ENCODE data around the gene HEMK1. TPM values are rescaled to one million over a fixed set of nuclear protein-coding genes. Genes with fewer than 3 reads are reported as not detected.

The HEMK1 gene
- polyA plus RNA-seq, 2 of the 4 experiments (the other 2 are of a cell fraction): 4.3 to 4.7 TPM

- DNase-seq (ENCODE audit: low read depth in 1 of 2, low spot score in 1 of 2) (no peak), ATAC-seq (no peak), FAIRE-seq (no peak)
- WGBS (ENCODE audit: missing lambda C conversion rate): 67% methylated on average over 3 of the region's 4 CpGs
- Histone ChIP-seq H3K27ac (no peak overlapping the region), H3K4me1 (peaks cover 20% of the 10 kb centered on the region), H3K4me2 (no peak overlapping the region), H3K9me3 (no peaks in the 10 kb centered on the region), H3K4me3 (no peak overlapping the region)
- ChIA-PET CTCF (interaction anchor here (0.7 to 22.5 kb wide), 11 partner anchors 9 to 818 kb away, joined by 3 to 375 read pairs (median 5); partner anchors contain the start of genes CISH and MAPKAPK3), POLR2A (interaction anchor here (1.0 kb wide), 1 partner anchor 40 kb away, joined by 6 read pairs; the partner anchor contains the start of gene CISH)
- TF ChIP-seq, protein P1, sequence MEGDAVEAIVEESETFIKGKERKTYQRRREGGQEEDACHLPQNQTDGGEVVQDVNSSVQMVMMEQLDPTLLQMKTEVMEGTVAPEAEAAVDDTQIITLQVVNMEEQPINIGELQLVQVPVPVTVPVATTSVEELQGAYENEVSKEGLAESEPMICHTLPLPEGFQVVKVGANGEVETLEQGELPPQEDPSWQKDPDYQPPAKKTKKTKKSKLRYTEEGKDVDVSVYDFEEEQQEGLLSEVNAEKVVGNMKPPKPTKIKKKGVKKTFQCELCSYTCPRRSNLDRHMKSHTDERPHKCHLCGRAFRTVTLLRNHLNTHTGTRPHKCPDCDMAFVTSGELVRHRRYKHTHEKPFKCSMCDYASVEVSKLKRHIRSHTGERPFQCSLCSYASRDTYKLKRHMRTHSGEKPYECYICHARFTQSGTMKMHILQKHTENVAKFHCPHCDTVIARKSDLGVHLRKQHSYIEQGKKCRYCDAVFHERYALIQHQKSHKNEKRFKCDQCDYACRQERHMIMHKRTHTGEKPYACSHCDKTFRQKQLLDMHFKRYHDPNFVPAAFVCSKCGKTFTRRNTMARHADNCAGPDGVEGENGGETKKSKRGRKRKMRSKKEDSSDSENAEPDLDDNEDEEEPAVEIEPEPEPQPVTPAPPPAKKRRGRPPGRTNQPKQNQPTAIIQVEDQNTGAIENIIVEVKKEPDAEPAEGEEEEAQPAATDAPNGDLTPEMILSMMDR (IDR thresholded peaks at IDR 0.05): no peak
- TF ChIP-seq RFX5 (IDR thresholded peaks at IDR 0.05) (no peak), CHD2 (IDR thresholded peaks at IDR 0.05; ENCODE audit: low read length, partially characterized antibody) (no peak), CBX2 (IDR thresholded peaks at IDR 0.05; ENCODE audit: borderline replicate concordance, low read depth) (no peak), ZNF302 (CRISPR knock-in tag; IDR thresholded peaks at IDR 0.05) (no peak), CHD4 (IDR thresholded peaks at IDR 0.05; ENCODE audit: borderline replicate concordance) (no peak), EHMT2 (IDR thresholded peaks at IDR 0.05; ENCODE audit: low read depth) (no peak), HDAC2 (IDR thresholded peaks at IDR 0.05) (no peak)
- TF ChIP-seq, protein P2, sequence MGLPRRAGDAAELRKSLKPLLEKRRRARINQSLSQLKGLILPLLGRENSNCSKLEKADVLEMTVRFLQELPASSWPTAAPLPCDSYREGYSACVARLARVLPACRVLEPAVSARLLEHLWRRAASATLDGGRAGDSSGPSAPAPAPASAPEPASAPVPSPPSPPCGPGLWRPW (IDR thresholded peaks at IDR 0.05): no peak
Observed at GRCh38 chr3:50571486-50571885, 2.2 kb downstream of the HEMK1 start.

- TF ChIP-seq JUN (IDR thresholded peaks at IDR 0.05) (no peak), ZC3H11A (IDR thresholded peaks at IDR 0.05) (no peak), SMC3 (IDR thresholded peaks at IDR 0.05) (peak; percentile 88), GATA3 (IDR thresholded peaks at IDR 0.05; ENCODE audit: borderline replicate concordance) (no peak), NPAS2 (CRISPR knock-in tag; IDR thresholded peaks at IDR 0.05; ENCODE audit: borderline replicate concordance) (no peak), RAD21 (conservative IDR thresholded peaks at IDR 0.05 in 1 of 2, IDR thresholded peaks at IDR 0.05 in 1 of 2) (peak; percentile 83 to 90), ELK1 (IDR thresholded peaks at IDR 0.05; ENCODE audit: low read depth, low read length) (no peak)
- TF ChIP-seq, protein P1 (IDR thresholded peaks at IDR 0.05): peak; percentile 64
- CTCF ChIA-PET: interaction anchor here (0.7 to 22.5 kb wide), 16 partner anchors 9 to 817 kb away, joined by 3 to 375 read pairs (median 4); partner anchors contain the start of genes CISH and MAPKAPK3
- H3K9me3 ChIP-seq: no peaks in the 10 kb centered on the region
- peaks cover 17% of the 10 kb centered on the region for H3K4me1 ChIP-seq
- H3K4me2 ChIP-seq: no peak overlapping the region
- peak; percentile 35 to 53; a peak in 3 of 6 replicates for ATAC-seq
- H3K4me3 ChIP-seq: no peak overlapping the region
- FAIRE-seq: no peak
- DNase-seq (ENCODE audit: low read depth in 1 of 2, low spot score in 1 of 2): peak; percentile 55 to 71
- no peak overlapping the region for H3K27ac ChIP-seq
- POLR2A ChIA-PET: no interaction called here
- no CpG with 5 or more reads among the region's 1 CpG for WGBS (ENCODE audit: missing lambda C conversion rate)
Observed at GRCh38 chr3:50572158-50572557, 2.8 kb downstream of the HEMK1 start.

DNA sequence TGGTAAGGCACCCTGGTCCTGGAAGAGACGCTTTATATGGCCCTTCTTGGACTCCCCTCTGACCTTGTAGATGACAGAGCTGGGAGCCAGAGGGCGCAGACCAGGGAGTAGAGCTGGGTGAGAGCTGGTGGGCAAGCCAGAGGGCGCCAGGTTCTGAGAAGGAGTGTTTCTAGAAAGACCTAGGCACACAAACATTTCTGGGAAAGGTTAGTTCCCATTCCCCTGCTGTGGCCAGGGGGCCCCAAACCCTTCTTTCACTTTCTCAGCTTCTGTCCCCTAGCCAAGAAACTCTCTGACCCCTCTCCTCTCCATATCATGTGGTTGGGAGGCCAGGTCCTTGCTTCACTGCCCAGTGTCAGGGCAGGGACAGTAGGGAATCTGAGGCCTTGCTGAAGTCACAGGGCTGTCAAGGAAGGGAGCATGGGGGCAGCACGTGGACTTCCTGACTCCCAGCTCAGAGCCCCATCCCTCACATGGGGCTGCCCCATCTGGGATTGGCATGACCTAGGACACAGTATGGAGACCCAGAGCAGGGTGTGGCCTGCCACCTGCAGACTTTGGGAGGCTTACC is 3.6 kb downstream of the HEMK1 start:
- ChIA-PET CTCF (interaction anchor here (0.8 to 22.5 kb wide), 16 partner anchors 8 to 816 kb away, joined by 3 to 375 read pairs (median 4); partner anchors contain the start of genes CISH and MAPKAPK3), POLR2A (no interaction called here)
- Histone ChIP-seq H3K4me3 (no peak overlapping the region), H3K9me3 (no peaks in the 10 kb centered on the region), H3K4me2 (no peak overlapping the region), H3K4me1 (peaks cover 15% of the 10 kb centered on the region; the same call in 2 of the 3 replicates), H3K27ac (no peak overlapping the region)
- WGBS (ENCODE audit: missing lambda C conversion rate): 85% methylated on average over 4 of the region's 4 CpGs
- FAIRE-seq (no peak), DNase-seq (ENCODE audit: low read depth in 1 of 2, low spot score in 1 of 2) (no peak), ATAC-seq (no peak)
- TF ChIP-seq JUNB (IDR thresholded peaks at IDR 0.05) (no peak), CHD4 (IDR thresholded peaks at IDR 0.05; ENCODE audit: borderline replicate concordance) (no peak), BHLHE40 (IDR thresholded peaks at IDR 0.05; ENCODE audit: low read depth, low read length) (no peak), REST (IDR thresholded peaks at IDR 0.05) (no peak), CEBPB (IDR thresholded peaks at IDR 0.05) (no peak), SMC3 (IDR thresholded peaks at IDR 0.05) (no peak), PHF8 (IDR thresholded peaks at IDR 0.05; ENCODE audit: borderline replicate concordance, low read depth) (no peak), KDM1A (IDR thresholded peaks at IDR 0.05; ENCODE audit: low read depth) (no peak), MAFK (IDR thresholded peaks at IDR 0.05; ENCODE audit: partially characterized antibody) (no peak), POLR2A (IDR thresholded peaks at IDR 0.05; ENCODE audit: low read length) (no peak)
- TF ChIP-seq, protein P3, sequence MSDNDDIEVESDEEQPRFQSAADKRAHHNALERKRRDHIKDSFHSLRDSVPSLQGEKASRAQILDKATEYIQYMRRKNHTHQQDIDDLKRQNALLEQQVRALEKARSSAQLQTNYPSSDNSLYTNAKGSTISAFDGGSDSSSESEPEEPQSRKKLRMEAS (IDR thresholded peaks at IDR 0.05): no peak
